Measurements from ENCODE around the gene DGKG. TPM values are rescaled to one million over a fixed set of nuclear protein-coding genes. Genes with fewer than 3 reads are reported as not detected.

DGKG gene
- total and polyA plus RNA-seq, 2 donors (not counting 1 experiment from before 2014, with no cell fraction given) = 0.67 to 10.9 TPM

- CTCF ChIA-PET = no interaction called here
- Histone ChIP-seq H2AFZ (ENCODE audit: insufficient read depth, low read depth, low read length, poor library complexity, severe bottlenecking) (no peak overlapping the region), H4K20me1 (ENCODE audit: control insufficient read depth, insufficient read depth, low read length, poor library complexity, severe bottlenecking) (no peaks in the 10 kb centered on the region), H3K4me2 (replicated peaks; ENCODE audit: low read depth, low read length, poor library complexity, severe bottlenecking) (no peak overlapping the region), H3K4me3 (ENCODE audit: control extremely low read depth in 1 of 5, extremely low read depth in 1 of 5, insufficient read depth in 1 of 5, low read depth in 2 of 5, low read length in 4 of 5) (no peak overlapping the region), H3K9ac (ENCODE audit: low read length) (no peak overlapping the region), H3K27ac (ENCODE audit: low read length in 2 of 2) (no peak overlapping the region), H3K4me1 (ENCODE audit: control insufficient read depth in 2 of 2, insufficient read depth in 2 of 2, low read length in 2 of 2) (no peaks in the 10 kb centered on the region), H3K9me3 (ENCODE audit: control extremely low read depth in 1 of 3, control insufficient read depth in 2 of 3, insufficient read depth in 1 of 3, low read length in 2 of 3) (no peaks in the 10 kb centered on the region), H3K36me3 (replicated peaks in 1 of 2; ENCODE audit: control extremely low read depth in 1 of 2, control insufficient read depth in 1 of 2, extremely low read depth in 1 of 2, insufficient read depth in 2 of 2, low read length in 1 of 2) (no peaks in the 10 kb centered on the region), H3K27me3 (replicated peaks in 1 of 4; ENCODE audit: control extremely low read depth in 1 of 4, control insufficient read depth in 3 of 4, insufficient read depth in 4 of 4, low read length in 3 of 4) (peaks cover 0 to 55% (median 14%) of the 10 kb centered on the region in 4 experiments), H3K79me2 (ENCODE audit: control insufficient read depth, insufficient read depth, low read length) (no peaks in the 10 kb centered on the region)
- intact Hi-C loops (cut with micrococcal nuclease) = no loop called here
- no peak overlapping the region for H3K4me3 Mint-ChIP-seq
- DNase-seq (no peak), ATAC-seq (ENCODE audit: low read depth) (no peak)
- H3K9me3 Mint-ChIP-seq (ENCODE audit: insufficient read depth) = no peaks in the 10 kb centered on the region
- no peaks in the 10 kb centered on the region for H3K4me1 Mint-ChIP-seq
- WGBS (ENCODE audit: insufficient coverage) = 100% methylated on average over 2 of the region's 3 CpGs
- peaks cover 72% of the 10 kb centered on the region for H3K27me3 Mint-ChIP-seq
- no peak overlapping the region for H3K27ac Mint-ChIP-seq
- POLR2A ChIA-PET = no interaction called here
- TF ChIP-seq CTCF (IDR thresholded peaks at IDR 0.05) (no peak), EZH2 (IDR thresholded peaks at IDR 0.05; ENCODE audit: borderline replicate concordance, insufficient read depth, low read depth, low read length, poor library complexity, severe bottlenecking) (no peak)
Observed at GRCh38 chr3:186117521-186118134, 244.4 kb downstream of the DGKG start.

GRCh38 chr3:186115239-186115996, 246.6 kb downstream of the DGKG start:
- TF ChIP-seq EZH2 (IDR thresholded peaks at IDR 0.05; ENCODE audit: borderline replicate concordance, insufficient read depth, low read depth, low read length, poor library complexity, severe bottlenecking) (no peak), CTCF (IDR thresholded peaks at IDR 0.05) (no peak)
- ATAC-seq (ENCODE audit: low read depth) = no peak
- peaks cover 2 to 70% (median 33%) of the 10 kb centered on the region in 4 experiments for H3K27me3 ChIP-seq (replicated peaks in 1 of 4; ENCODE audit: control extremely low read depth in 1 of 4, control insufficient read depth in 3 of 4, insufficient read depth in 4 of 4, low read length in 3 of 4)
- H3K36me3 ChIP-seq (replicated peaks in 1 of 2; ENCODE audit: control extremely low read depth in 1 of 2, control insufficient read depth in 1 of 2, extremely low read depth in 1 of 2, insufficient read depth in 2 of 2, low read length in 1 of 2) = no peaks in the 10 kb centered on the region
- ChIA-PET CTCF (interaction anchor here (0.5 kb wide), 1 partner anchor 425 kb away, joined by 3 read pairs; no protein-coding TSS in a partner anchor), POLR2A (no interaction called here)
- H3K79me2 ChIP-seq (ENCODE audit: control insufficient read depth, insufficient read depth, low read length) = no peaks in the 10 kb centered on the region
- H3K4me1 Mint-ChIP-seq = peaks cover 9% of the 10 kb centered on the region
- no peak overlapping the region for H3K4me2 ChIP-seq (replicated peaks; ENCODE audit: low read depth, low read length, poor library complexity, severe bottlenecking)
- no peak overlapping the region for H2AFZ ChIP-seq (ENCODE audit: insufficient read depth, low read depth, low read length, poor library complexity, severe bottlenecking)
- 98% methylated on average over 13 of the region's 15 CpGs for WGBS (ENCODE audit: insufficient coverage)
- H3K27ac ChIP-seq (ENCODE audit: low read length in 2 of 2) = no peak overlapping the region
- H3K27me3 Mint-ChIP-seq = peaks cover 82% of the 10 kb centered on the region
- no peaks in the 10 kb centered on the region for H3K9me3 ChIP-seq (ENCODE audit: control extremely low read depth in 1 of 3, control insufficient read depth in 2 of 3, insufficient read depth in 1 of 3, low read length in 2 of 3)
- DNase-seq = no peak
- no peak overlapping the region for H3K27ac Mint-ChIP-seq
- intact Hi-C loops (cut with micrococcal nuclease) = no loop called here
- no peak overlapping the region for H3K9ac ChIP-seq (ENCODE audit: low read length)
- H4K20me1 ChIP-seq (ENCODE audit: control insufficient read depth, insufficient read depth, low read length, poor library complexity, severe bottlenecking) = no peaks in the 10 kb centered on the region
- H3K9me3 Mint-ChIP-seq (ENCODE audit: insufficient read depth) = no peaks in the 10 kb centered on the region
- H3K4me3 Mint-ChIP-seq = no peak overlapping the region
- no peak overlapping the region for H3K4me3 ChIP-seq (ENCODE audit: control extremely low read depth in 1 of 5, extremely low read depth in 1 of 5, insufficient read depth in 1 of 5, low read depth in 2 of 5, low read length in 4 of 5)
- peaks cover 9 to 15% of the 10 kb centered on the region in 2 donors for H3K4me1 ChIP-seq (ENCODE audit: control insufficient read depth in 2 of 2, insufficient read depth in 2 of 2, low read length in 2 of 2)

Measured in B cell (primary cell).